ENCODE data around the gene SRPK2.

DNA sequence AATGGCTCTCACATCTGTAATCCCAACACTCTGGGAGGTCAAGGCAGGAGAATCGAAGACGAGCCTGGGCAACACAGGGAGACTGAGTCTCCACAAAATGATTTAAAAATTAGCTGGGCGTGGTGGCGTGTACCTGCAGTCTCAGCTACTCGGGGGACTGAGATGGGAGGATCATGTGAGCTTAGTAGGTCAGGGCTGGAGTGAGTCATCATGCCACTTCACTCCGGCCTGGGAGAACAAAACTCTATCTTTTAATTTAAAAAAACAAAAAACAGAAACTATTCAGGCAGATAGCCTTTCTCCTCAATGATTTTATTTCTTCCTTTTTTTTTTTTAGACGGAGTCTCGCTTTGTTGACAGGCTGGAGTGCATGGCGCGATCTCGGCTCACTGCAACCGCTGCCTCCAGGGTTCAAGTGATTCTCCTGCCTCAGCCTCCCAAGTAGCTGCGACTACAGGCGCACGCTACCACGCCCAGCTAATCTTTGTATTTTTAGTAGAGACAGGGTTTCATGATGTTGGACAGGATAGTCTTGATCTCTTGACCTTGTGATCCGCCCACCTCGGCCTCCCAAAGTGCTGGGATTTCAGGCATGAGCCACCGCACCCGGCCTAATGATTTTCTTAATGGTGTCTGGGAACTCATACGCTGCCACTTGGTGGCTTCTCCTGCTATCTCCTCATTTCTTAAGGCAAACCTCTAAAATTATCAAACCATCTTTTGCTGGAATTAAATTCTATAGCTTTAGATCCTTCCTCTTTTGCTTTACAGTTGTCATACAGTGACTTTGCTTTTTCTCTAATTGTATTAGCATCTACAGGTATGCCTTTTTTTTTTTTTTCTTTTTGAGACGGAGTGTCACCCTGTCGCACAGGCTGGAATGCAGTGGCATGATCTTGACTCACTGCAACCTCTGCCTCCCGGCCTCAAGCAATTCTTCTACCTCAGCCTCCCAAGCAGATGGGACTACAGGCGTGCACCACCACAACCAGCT, 22.9 kb downstream of the SRPK2 start:
- TF ChIP-seq POLR2A (IDR thresholded peaks at IDR 0.05) = no peak
- TF ChIP-seq, protein P1, sequence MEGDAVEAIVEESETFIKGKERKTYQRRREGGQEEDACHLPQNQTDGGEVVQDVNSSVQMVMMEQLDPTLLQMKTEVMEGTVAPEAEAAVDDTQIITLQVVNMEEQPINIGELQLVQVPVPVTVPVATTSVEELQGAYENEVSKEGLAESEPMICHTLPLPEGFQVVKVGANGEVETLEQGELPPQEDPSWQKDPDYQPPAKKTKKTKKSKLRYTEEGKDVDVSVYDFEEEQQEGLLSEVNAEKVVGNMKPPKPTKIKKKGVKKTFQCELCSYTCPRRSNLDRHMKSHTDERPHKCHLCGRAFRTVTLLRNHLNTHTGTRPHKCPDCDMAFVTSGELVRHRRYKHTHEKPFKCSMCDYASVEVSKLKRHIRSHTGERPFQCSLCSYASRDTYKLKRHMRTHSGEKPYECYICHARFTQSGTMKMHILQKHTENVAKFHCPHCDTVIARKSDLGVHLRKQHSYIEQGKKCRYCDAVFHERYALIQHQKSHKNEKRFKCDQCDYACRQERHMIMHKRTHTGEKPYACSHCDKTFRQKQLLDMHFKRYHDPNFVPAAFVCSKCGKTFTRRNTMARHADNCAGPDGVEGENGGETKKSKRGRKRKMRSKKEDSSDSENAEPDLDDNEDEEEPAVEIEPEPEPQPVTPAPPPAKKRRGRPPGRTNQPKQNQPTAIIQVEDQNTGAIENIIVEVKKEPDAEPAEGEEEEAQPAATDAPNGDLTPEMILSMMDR (IDR thresholded peaks at IDR 0.05) = no peak
- TF ChIP-seq EP300 (IDR thresholded peaks at IDR 0.05) = no peak
- TF ChIP-seq POLR2AphosphoS5 (IDR thresholded peaks at IDR 0.05) = no peak

All from sigmoid colon (tissue), 4 donors.